ENCODE results near the gene DHX57.

Gene DHX57

GRCh38 chr2:38791744-38792143 lies 84.0 kb downstream of the DHX57 start:
- Histone ChIP-seq H3K4me2 (ENCODE audit: low read length) (no peak overlapping the region), H3K27ac (ENCODE audit: low read depth, low read length) (no peak overlapping the region), H3K79me2 (ENCODE audit: control insufficient read depth, low read length) (no peaks in the 10 kb centered on the region), H3K9me2 (replicated peaks; ENCODE audit: control insufficient read depth, low read length) (no peaks in the 10 kb centered on the region), H3K9me3 (ENCODE audit: control insufficient read depth, insufficient read depth, low read length) (no peaks in the 10 kb centered on the region), H4K20me1 (ENCODE audit: control insufficient read depth, insufficient read depth, low read depth, low read length) (no peaks in the 10 kb centered on the region), H3K4me3 (ENCODE audit: low read length) (no peak overlapping the region), H3K36me3 (ENCODE audit: control insufficient read depth, low read length) (no peaks in the 10 kb centered on the region), H3K27me3 (ENCODE audit: control insufficient read depth, low read length) (no peaks in the 10 kb centered on the region), H3F3A (ENCODE audit: control insufficient read depth, insufficient read depth) (no peaks in the 10 kb centered on the region), H3K4me1 (ENCODE audit: control insufficient read depth, low read length) (0 out of 2 replicates have a peak, but pooled peaks cover 5% of the 10 kb centered on the region)
- no peak for TF ChIP-seq CTCF (IDR thresholded peaks at IDR 0.05; ENCODE audit: low read depth, low read length, poor library complexity, severe bottlenecking)
- TF ChIP-seq EZH2phosphoT487 (IDR thresholded peaks at IDR 0.05; ENCODE audit: borderline replicate concordance, low read length), result no peak

GRCh38 chr2:38789691-38790090 lies 86.0 kb downstream of the DHX57 start:
- Histone ChIP-seq H3K27me3 (ENCODE audit: control insufficient read depth, low read length) (no peaks in the 10 kb centered on the region), H3K4me3 (ENCODE audit: low read length) (no peak overlapping the region), H4K20me1 (ENCODE audit: control insufficient read depth, insufficient read depth, low read depth, low read length) (no peaks in the 10 kb centered on the region), H3K79me2 (ENCODE audit: control insufficient read depth, low read length) (no peaks in the 10 kb centered on the region), H3K4me2 (ENCODE audit: low read length) (no peak overlapping the region), H3K9me3 (ENCODE audit: control insufficient read depth, insufficient read depth, low read length) (no peaks in the 10 kb centered on the region), H3K4me1 (ENCODE audit: control insufficient read depth, low read length) (0 out of 2 replicates have a peak, but pooled peaks cover 5% of the 10 kb centered on the region), H3K36me3 (ENCODE audit: control insufficient read depth, low read length) (0 out of 2 replicates have a peak, but pooled peaks cover under 1% of the 10 kb centered on the region), H3K27ac (ENCODE audit: low read depth, low read length) (no peak overlapping the region), H3F3A (ENCODE audit: control insufficient read depth, insufficient read depth) (peaks cover 2% of the 10 kb centered on the region; the same call in 1 of the 2 replicates), H3K9me2 (replicated peaks; ENCODE audit: control insufficient read depth, low read length) (no peaks in the 10 kb centered on the region)
- no peak for TF ChIP-seq CTCF (IDR thresholded peaks at IDR 0.05; ENCODE audit: low read depth, low read length, poor library complexity, severe bottlenecking)
- TF ChIP-seq EZH2phosphoT487 (IDR thresholded peaks at IDR 0.05; ENCODE audit: borderline replicate concordance, low read length), result no peak

GRCh38 chr2:38788306-38788705 lies 87.4 kb downstream of the DHX57 start:
- no peak for TF ChIP-seq EZH2phosphoT487 (IDR thresholded peaks at IDR 0.05; ENCODE audit: borderline replicate concordance, low read length)
- no peak for TF ChIP-seq CTCF (IDR thresholded peaks at IDR 0.05; ENCODE audit: low read depth, low read length, poor library complexity, severe bottlenecking)
- H3K4me3 ChIP-seq (ENCODE audit: low read length), result no peak overlapping the region
- H3K27ac ChIP-seq (ENCODE audit: low read depth, low read length), result no peak overlapping the region
- H3F3A ChIP-seq (ENCODE audit: control insufficient read depth, insufficient read depth), result peaks cover 11% of the 10 kb centered on the region
- H3K9me3 ChIP-seq (ENCODE audit: control insufficient read depth, insufficient read depth, low read length), result no peaks in the 10 kb centered on the region
- no peaks in the 10 kb centered on the region for H3K79me2 ChIP-seq (ENCODE audit: control insufficient read depth, low read length)
- no peaks in the 10 kb centered on the region for H3K9me2 ChIP-seq (replicated peaks; ENCODE audit: control insufficient read depth, low read length)
- 0 out of 2 replicates have a peak, but pooled peaks cover 5% of the 10 kb centered on the region for H3K4me1 ChIP-seq (ENCODE audit: control insufficient read depth, low read length)
- no peaks in the 10 kb centered on the region for H3K27me3 ChIP-seq (ENCODE audit: control insufficient read depth, low read length)
- H3K4me2 ChIP-seq (ENCODE audit: low read length), result no peak overlapping the region
- no peaks in the 10 kb centered on the region for H4K20me1 ChIP-seq (ENCODE audit: control insufficient read depth, insufficient read depth, low read depth, low read length)
- peaks cover 12% of the 10 kb centered on the region for H3K36me3 ChIP-seq (ENCODE audit: control insufficient read depth, low read length)
